HUES48 (cell line): ENCODE data around the gene ZFP57.

ENCODE experiments used
- H3K27ac ChIP-seq: one replicate; pipeline ENCODE4 v1.7.0; 2013; ENCODE audit warnings: low read depth, low read length, inconsistent platforms
- H3K27me3 ChIP-seq: 2 replicates; pipeline ENCODE4 v1.6.1; 2013; ENCODE audit warnings: mild to moderate bottlenecking, low read length; ENCODE audit not compliant: control insufficient read depth, insufficient read depth
- H3K36me3 ChIP-seq: 2 replicates; pipeline ENCODE4 v1.6.1; 2013; ENCODE audit warnings: low read length; ENCODE audit not compliant: control insufficient read depth, insufficient read depth
- H3K4me1 ChIP-seq: 2 replicates; pipeline ENCODE4 v1.6.1; 2013; ENCODE audit warnings: mild to moderate bottlenecking, low read length; ENCODE audit not compliant: control insufficient read depth, insufficient read depth
- H3K4me3 ChIP-seq: 2 replicates; pipeline ENCODE4 v1.5.1; 2013; ENCODE audit warnings: mild to moderate bottlenecking, low read depth, low read length
- H3K9ac ChIP-seq: 2 replicates; pipeline ENCODE4 v1.6.1; 2013; ENCODE audit warnings: mild to moderate bottlenecking, low read depth, low read length, moderate library complexity
- H3K9me3 ChIP-seq: 2 replicates; pipeline ENCODE4 v1.6.1; 2013; ENCODE audit warnings: low read length; ENCODE audit not compliant: control insufficient read depth, insufficient read depth

Gene ZFP57

DNA sequence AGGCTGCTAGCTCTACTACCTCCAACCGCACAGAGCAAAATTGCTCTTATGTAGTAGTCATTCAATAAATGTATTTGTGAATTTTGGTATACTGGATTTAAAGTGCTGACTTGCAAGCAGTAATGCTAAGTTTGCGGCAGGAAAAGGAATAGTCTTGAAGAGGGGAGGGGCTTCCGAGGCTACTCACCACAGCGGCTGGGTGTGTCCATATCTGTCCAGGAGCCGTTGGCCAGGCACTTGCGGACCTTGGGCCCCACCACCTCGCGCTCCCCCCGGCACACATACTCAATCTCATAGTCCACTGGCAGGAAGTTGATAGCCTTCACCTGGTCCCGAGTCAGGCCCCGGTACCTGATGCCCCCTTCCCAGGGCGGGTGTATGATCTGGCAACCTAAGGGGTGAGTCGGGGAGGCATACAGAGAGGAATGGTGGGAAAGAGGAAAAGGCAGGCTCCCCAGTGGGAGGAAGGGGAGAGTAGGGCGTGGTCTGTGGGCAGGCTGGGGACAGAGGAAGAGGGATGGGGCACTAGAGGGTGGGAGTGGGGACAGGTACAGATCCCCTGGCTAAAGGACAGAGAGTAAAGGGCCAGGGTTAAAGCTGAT lies 49.6 kb downstream of the ZFP57 start:
- Histone ChIP-seq H3K36me3 (no peaks in the 10 kb centered on the region), H3K9ac (no peak overlapping the region), H3K9me3 (no peaks in the 10 kb centered on the region), H3K4me1 (peaks cover 44% of the 10 kb centered on the region), H3K27me3 (no peaks in the 10 kb centered on the region), H3K4me3 (peak overlapping the region; percentile 90), H3K27ac (peak overlapping the region; percentile 19)

GRCh38 chr6:29630315-29630714 lies 50.6 kb downstream of the ZFP57 start:
- H3K27ac ChIP-seq = no peak overlapping the region
- H3K36me3 ChIP-seq = no peaks in the 10 kb centered on the region
- no peaks in the 10 kb centered on the region for H3K27me3 ChIP-seq
- peak overlapping the region; percentile 90 for H3K4me3 ChIP-seq
- H3K9ac ChIP-seq = no peak overlapping the region
- no peaks in the 10 kb centered on the region for H3K9me3 ChIP-seq
- peaks cover 54% of the 10 kb centered on the region for H3K4me1 ChIP-seq

DNA sequence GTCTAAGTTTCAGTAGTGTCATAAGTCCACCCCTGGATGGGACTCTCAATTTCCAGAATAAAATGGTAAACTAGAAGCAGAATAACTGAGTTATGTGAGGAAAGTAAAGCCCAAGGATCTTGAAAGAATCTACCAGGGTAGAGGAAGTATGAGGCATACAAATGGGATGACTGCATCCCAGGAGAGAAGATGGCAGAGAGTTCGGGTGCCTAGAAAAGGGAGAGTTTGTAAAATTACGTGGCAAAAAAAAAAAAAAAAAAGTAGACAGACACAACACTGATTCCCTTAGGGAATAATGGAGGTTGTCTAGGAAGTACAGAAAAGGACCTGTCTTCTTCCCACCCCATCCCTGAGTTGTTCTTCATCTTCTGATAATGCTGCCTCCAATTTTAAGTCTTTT lies 51.4 kb downstream of the ZFP57 start:
- Histone ChIP-seq H3K4me3 (peak overlapping the region; percentile 90), H3K4me1 (peaks cover 60% of the 10 kb centered on the region), H3K27me3 (no peaks in the 10 kb centered on the region), H3K9me3 (no peaks in the 10 kb centered on the region), H3K36me3 (no peaks in the 10 kb centered on the region), H3K9ac (no peak overlapping the region), H3K27ac (no peak overlapping the region)

DNA sequence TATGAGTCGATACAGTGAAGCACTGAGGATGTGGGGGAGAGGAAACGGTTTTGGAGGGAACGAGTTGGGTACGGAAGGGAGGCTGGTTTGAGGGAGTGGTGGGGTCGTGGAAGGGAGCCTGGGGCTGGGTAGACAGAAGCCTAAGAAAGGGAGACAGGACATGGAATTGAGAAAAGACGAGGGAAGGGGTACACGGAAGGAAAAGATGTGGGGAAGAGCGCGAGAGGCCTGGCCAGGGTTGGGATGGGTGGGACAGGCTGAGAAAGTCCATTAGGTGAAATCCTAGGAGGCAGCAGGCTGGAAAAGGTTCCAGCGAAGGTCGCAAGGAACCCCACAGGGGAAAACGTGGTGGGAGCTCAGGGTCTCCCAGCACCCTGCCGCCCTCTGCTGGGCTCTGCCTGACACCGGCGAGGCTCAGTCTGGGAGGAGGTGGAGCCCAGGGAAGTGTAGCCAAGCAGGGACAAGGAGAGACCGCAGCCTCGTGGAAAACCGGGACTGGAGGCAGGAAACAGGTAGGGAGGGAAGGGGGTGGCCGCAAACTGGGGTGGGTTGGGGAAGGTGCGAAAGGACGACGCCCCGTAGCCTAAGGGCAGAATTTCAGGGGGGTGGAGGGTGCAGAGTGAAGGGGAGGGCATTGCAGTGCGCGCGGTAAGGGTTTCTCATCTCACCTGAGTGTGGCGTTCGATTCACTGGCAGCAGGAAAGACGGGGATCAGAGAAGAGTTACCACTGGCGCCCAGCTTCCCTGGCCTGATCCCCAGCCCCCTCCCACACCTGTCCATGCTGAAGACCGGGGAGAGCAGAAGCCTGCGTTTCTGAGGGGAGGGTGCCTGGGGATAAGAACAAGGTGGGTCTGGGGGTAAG lies 52.3 kb downstream of the ZFP57 start:
- peak overlapping the region; percentile 76 for H3K27ac ChIP-seq
- no peaks in the 10 kb centered on the region for H3K9me3 ChIP-seq
- H3K4me1 ChIP-seq = peaks cover 60% of the 10 kb centered on the region
- H3K27me3 ChIP-seq = no peaks in the 10 kb centered on the region
- 0 out of 2 replicates have a peak overlapping the region, but pooled peaks have one; percentile 20 for H3K9ac ChIP-seq
- peaks cover 5% of the 10 kb centered on the region for H3K36me3 ChIP-seq
- peak overlapping the region; percentile 90 for H3K4me3 ChIP-seq

DNA sequence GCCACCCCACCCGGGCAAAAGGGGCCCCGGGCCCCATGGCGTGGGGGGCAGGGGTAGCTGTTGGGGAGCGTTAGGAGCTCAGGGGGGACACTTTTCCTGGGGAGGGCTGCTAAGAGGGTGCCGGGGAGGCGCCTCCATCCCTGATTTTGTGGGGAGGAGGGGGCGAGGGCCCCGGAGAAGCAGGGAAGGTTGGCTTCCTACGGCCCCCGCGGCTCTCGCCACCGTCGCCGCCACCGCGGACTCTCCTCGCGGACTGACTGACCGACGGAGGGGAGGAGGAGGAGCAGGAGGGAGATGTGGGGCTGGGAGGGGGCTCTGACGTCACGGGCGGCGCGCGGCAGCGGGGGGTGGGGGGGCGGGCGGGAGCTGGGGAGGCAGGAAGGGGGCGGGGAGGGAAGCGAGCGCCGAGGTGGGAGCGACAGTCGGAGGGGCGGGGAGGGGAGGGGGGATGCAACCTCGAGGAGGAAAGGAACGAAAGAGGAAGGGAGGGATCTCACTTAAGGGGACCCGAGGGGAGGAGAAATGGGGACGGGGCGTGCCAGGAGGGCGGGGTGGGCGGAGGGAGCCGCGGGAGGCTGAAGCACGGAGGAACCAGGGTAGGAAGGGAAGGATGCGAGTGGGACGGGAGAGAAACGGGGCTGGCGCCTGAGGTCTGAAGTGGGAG lies 53.1 kb downstream of the ZFP57 start:
- Histone ChIP-seq H3K36me3 (peaks cover 13% of the 10 kb centered on the region), H3K27me3 (no peaks in the 10 kb centered on the region), H3K4me1 (peaks cover 65% of the 10 kb centered on the region), H3K27ac (peak overlapping the region; percentile 76), H3K9me3 (no peaks in the 10 kb centered on the region), H3K9ac (0 out of 2 replicates have a peak overlapping the region, but pooled peaks have one; percentile 20), H3K4me3 (peak overlapping the region; percentile 90)

GRCh38 chr6:29626948-29627754 lies 53.8 kb downstream of the ZFP57 start:
- peaks cover 20% of the 10 kb centered on the region for H3K36me3 ChIP-seq
- 0 out of 2 replicates have a peak overlapping the region, but pooled peaks have one; percentile 17 for H3K9ac ChIP-seq
- peaks cover 73% of the 10 kb centered on the region for H3K4me1 ChIP-seq
- H3K27me3 ChIP-seq = no peaks in the 10 kb centered on the region
- no peaks in the 10 kb centered on the region for H3K9me3 ChIP-seq
- peak overlapping the region; percentile 76 for H3K27ac ChIP-seq
- peak overlapping the region; percentile 75 for H3K4me3 ChIP-seq

GRCh38 chr6:29625337-29625930 lies 55.5 kb downstream of the ZFP57 start:
- Histone ChIP-seq H3K36me3 (peaks cover 38% of the 10 kb centered on the region), H3K9ac (no peak overlapping the region), H3K27me3 (no peaks in the 10 kb centered on the region), H3K4me1 (peaks cover 62% of the 10 kb centered on the region), H3K27ac (peak overlapping the region; percentile 91), H3K9me3 (no peaks in the 10 kb centered on the region), H3K4me3 (peak overlapping the region; percentile 75)

DNA sequence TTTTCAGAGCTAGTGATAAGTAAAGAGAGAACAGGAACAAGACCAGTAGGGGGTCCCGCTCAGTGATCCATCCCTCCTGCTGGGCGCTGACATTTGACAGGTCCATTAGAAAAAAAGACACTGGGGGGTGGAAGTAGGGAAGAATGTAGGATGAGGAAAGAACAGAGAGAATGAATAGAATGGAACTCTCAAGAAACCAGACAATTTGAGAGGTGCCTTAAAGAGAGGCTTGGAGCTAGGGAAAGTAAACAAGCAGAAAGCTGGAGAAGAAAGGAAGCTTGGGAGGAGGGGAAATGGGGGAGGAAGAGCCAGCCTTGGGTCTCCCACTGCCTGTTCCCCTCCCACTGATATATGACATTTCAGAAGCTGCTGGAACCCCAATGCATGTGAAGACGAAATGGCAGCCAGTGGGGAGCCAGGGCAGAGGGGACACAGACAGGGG lies 56.4 kb downstream of the ZFP57 start:
- H3K9ac ChIP-seq = no peak overlapping the region
- peaks cover 53% of the 10 kb centered on the region for H3K4me1 ChIP-seq
- peak overlapping the region; percentile 91 for H3K27ac ChIP-seq
- peak overlapping the region; percentile 75 for H3K4me3 ChIP-seq
- H3K9me3 ChIP-seq = no peaks in the 10 kb centered on the region
- peaks cover 47% of the 10 kb centered on the region for H3K36me3 ChIP-seq
- H3K27me3 ChIP-seq = no peaks in the 10 kb centered on the region
